Loucy (cell line): ENCODE data around the gene EIF2A.

Experiments used
- H2AFZ ChIP-seq: fragments of 200-600 bp; sonication (generic); 2 replicates; pipeline ENCODE4 v1.6.0; 2016; ENCODE audit warnings: antibody characterized with exemption, mild to moderate bottlenecking, low read length, moderate library complexity
- H3F3A ChIP-seq: fragments of 200-600 bp; 2 replicates; pipeline ENCODE4 v1.6.0; 2016; ENCODE audit warnings: antibody characterized with exemption, low read depth, mild to moderate bottlenecking
- H3K27me3 ChIP-seq: fragments of 200-600 bp; sonication (generic); 2 replicates; pipeline ENCODE4 v1.6.1; 2014; ENCODE audit warnings: low read length, mild to moderate bottlenecking; ENCODE audit not compliant: insufficient read depth, poor library complexity, severe bottlenecking
- H3K36me3 ChIP-seq: fragments of 200-600 bp; sonication (generic); 2 replicates; pipeline ENCODE4 v1.6.1; 2016; ENCODE audit warnings: low read length; ENCODE audit not compliant: insufficient read depth
- H3K4me1 ChIP-seq: fragments of 200-600 bp; sonication (generic); 2 replicates; pipeline ENCODE4 v1.5.1; 2014; ENCODE audit warnings: low read length, mild to moderate bottlenecking; ENCODE audit not compliant: insufficient read depth, poor library complexity, severe bottlenecking
- H3K4me2 ChIP-seq: fragments of 200-600 bp; sonication (generic); 2 replicates; pipeline ENCODE4 v1.6.0; 2014; ENCODE audit warnings: antibody characterized with exemption, low read length, low read depth, mild to moderate bottlenecking; ENCODE audit not compliant: poor library complexity, severe bottlenecking
- H3K4me3 ChIP-seq: fragments of 200-600 bp; sonication (generic); 2 replicates; pipeline ENCODE4 v1.5.1; 2014; ENCODE audit warnings: low read length, mild to moderate bottlenecking, mixed read lengths; ENCODE audit not compliant: poor library complexity, severe bottlenecking
- H3K79me2 ChIP-seq: fragments of 200-600 bp; sonication (generic); 2 replicates; pipeline ENCODE4 v1.6.1; 2014; ENCODE audit warnings: low read length; ENCODE audit not compliant: insufficient read depth
- H3K9ac ChIP-seq: fragments of 200-600 bp; sonication (generic); 2 replicates; pipeline ENCODE4 v1.6.0; 2014; ENCODE audit warnings: mild to moderate bottlenecking, low read depth, low read length, moderate library complexity; ENCODE audit not compliant: poor library complexity, severe bottlenecking
- H3K9me2 ChIP-seq: fragments of 200-600 bp; sonication (generic); replicated peaks from 2 replicates; pipeline ENCODE4 v1.6.1; 2016; ENCODE audit warnings: low read depth, low read length, mixed read lengths
- H3K9me3 ChIP-seq: fragments of 200-600 bp; sonication (generic); 2 replicates; pipeline ENCODE4 v1.6.1; 2014; ENCODE audit warnings: mild to moderate bottlenecking, antibody characterized with exemption, low read length, low read depth; ENCODE audit not compliant: insufficient read depth
- H4K20me1 ChIP-seq: fragments of 200-600 bp; sonication (generic); 2 replicates; pipeline ENCODE4 v1.6.0; 2014; ENCODE audit warnings: antibody characterized with exemption, low read length, mild to moderate bottlenecking; ENCODE audit not compliant: insufficient read depth, poor library complexity, severe bottlenecking
- EZH2phosphoT487 ChIP-seq: fragments of 200-600 bp; IDR thresholded peaks from 2 replicates; pipeline ENCODE4 v1.6.1; 2018; ENCODE audit warnings: antibody characterized with exemption, mild to moderate bottlenecking, moderate library complexity, borderline replicate concordance
- TF ChIP-seq, protein P1 (sequence below): fragments of 200-600 bp; sonication (generic); conservative IDR thresholded peaks from 2 replicates; pipeline ENCODE4 v1.5.1; 2014; ENCODE audit warnings: mild to moderate bottlenecking, antibody characterized with exemption, low read length

EIF2A gene

DNA sequence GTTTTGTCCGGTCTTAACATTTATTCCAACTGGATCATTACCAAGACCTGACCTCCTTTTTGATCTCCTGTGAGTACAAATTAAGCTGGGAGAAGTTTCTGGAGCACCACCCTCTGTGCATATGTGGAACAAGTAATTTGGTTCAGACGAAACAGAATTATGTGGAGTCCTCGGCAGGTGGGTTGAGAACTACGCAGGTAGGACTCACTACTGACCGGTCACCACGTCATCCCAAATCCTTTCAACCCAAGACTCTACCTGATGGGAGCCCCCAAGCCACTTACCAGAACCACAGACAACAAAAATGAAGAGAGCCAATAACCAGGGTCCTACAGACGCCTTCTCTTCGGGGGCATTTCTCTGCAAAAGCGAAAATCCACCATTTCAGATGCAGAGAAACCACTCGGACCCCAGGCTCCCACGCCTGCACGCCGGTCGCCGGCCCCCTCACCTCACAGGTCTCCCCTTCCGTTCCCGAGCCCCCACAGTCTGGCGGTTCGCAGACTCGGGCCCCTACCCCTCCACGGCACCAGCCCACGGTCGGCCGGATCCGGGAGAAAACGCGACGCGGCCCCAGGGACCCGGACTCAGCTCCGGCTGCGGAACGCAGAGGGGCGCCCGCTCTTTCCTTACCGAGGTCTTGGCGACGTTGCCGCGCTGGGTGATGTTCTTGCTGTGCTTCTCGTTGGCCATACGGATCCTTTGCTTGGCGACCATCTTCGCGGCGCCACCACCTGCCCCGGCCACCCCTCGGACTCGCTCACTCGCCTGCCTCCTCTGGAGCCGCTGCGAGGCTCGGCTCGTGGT is 965 bp upstream of the EIF2A start:
- Histone ChIP-seq H3K36me3 (no peaks in the 10 kb centered on the region), H3K9me2 (no peaks in the 10 kb centered on the region), H3K4me2 (peak overlapping the region; percentile 90), H3K9ac (peak overlapping the region; percentile 92), H3K9me3 (no peaks in the 10 kb centered on the region), H3K79me2 (peaks cover 96% of the 10 kb centered on the region), H3K27me3 (no peaks in the 10 kb centered on the region), H3K4me3 (peak overlapping the region; percentile 98), H4K20me1 (peaks cover 66% of the 10 kb centered on the region), H3F3A (no peaks in the 10 kb centered on the region), H2AFZ (peak overlapping the region; percentile 81), H3K4me1 (peaks cover 58% of the 10 kb centered on the region)
- no peak for TF ChIP-seq EZH2phosphoT487
- TF ChIP-seq, protein P1, sequence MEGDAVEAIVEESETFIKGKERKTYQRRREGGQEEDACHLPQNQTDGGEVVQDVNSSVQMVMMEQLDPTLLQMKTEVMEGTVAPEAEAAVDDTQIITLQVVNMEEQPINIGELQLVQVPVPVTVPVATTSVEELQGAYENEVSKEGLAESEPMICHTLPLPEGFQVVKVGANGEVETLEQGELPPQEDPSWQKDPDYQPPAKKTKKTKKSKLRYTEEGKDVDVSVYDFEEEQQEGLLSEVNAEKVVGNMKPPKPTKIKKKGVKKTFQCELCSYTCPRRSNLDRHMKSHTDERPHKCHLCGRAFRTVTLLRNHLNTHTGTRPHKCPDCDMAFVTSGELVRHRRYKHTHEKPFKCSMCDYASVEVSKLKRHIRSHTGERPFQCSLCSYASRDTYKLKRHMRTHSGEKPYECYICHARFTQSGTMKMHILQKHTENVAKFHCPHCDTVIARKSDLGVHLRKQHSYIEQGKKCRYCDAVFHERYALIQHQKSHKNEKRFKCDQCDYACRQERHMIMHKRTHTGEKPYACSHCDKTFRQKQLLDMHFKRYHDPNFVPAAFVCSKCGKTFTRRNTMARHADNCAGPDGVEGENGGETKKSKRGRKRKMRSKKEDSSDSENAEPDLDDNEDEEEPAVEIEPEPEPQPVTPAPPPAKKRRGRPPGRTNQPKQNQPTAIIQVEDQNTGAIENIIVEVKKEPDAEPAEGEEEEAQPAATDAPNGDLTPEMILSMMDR = no peak

GRCh38 chr3:150547045-150547741 is 606 bp downstream of the EIF2A start:
- TF ChIP-seq EZH2phosphoT487 = no peak
- TF ChIP-seq, protein P1 = no peak
- H3K9ac ChIP-seq = peak overlapping the region; percentile 92
- peak overlapping the region; percentile 92 for H2AFZ ChIP-seq
- H3K4me1 ChIP-seq = peaks cover 52% of the 10 kb centered on the region
- H3K27me3 ChIP-seq = no peaks in the 10 kb centered on the region
- peaks cover 94% of the 10 kb centered on the region for H3K79me2 ChIP-seq
- H3K4me2 ChIP-seq = peak overlapping the region; percentile 98
- no peaks in the 10 kb centered on the region for H3F3A ChIP-seq
- peaks cover under 1% of the 10 kb centered on the region; the same call in 1 of the 2 replicates for H3K36me3 ChIP-seq
- H3K9me3 ChIP-seq = no peaks in the 10 kb centered on the region
- H4K20me1 ChIP-seq = peaks cover 56% of the 10 kb centered on the region
- H3K4me3 ChIP-seq = peak overlapping the region; percentile 98
- no peaks in the 10 kb centered on the region for H3K9me2 ChIP-seq

GRCh38 chr3:150555859-150556436 is 9.4 kb downstream of the EIF2A start:
- Histone ChIP-seq H3K36me3 (peaks cover 45% of the 10 kb centered on the region; the same call in 1 of the 2 replicates), H3K4me1 (peaks cover 22% of the 10 kb centered on the region), H3K4me2 (peak overlapping the region; percentile 11), H2AFZ (no peak overlapping the region), H3K4me3 (no peak overlapping the region), H3K9me3 (no peaks in the 10 kb centered on the region), H4K20me1 (peaks cover 13% of the 10 kb centered on the region), H3K27me3 (no peaks in the 10 kb centered on the region), H3K79me2 (peaks cover 77% of the 10 kb centered on the region), H3F3A (no peaks in the 10 kb centered on the region), H3K9me2 (no peaks in the 10 kb centered on the region), H3K9ac (no peak overlapping the region)
- TF ChIP-seq, protein P1 = no peak
- TF ChIP-seq EZH2phosphoT487 = no peak
